Stimulated activated naive CD8-positive, alpha-beta T cell treated with anti-CD3 and anti-CD28 coated beads, Interleukin-15, Interleukin-2, amounts not matched to agents 100 ng/mL and 50 ng/mL, for 24 hours (primary cell): ENCODE data around the gene GAREM1.
"Not testable (repeated sequence)": the region's sequence is repeated elsewhere in the genome, so short reads cannot be mapped to it uniquely, and the experiment has no call there.

Experiments
- H3K27ac Mint-ChIP-seq: one replicate; pipeline ENCODE4 v1.8.0; 2021; ENCODE audit warnings: mild to moderate bottlenecking, mixed read lengths
- H3K27me3 Mint-ChIP-seq: one replicate; pipeline ENCODE4 v1.8.0; 2021; ENCODE audit warnings: mixed read lengths
- H3K36me3 Mint-ChIP-seq: one replicate; pipeline ENCODE4 v1.8.0; 2021; ENCODE audit warnings: low read depth, mixed read lengths
- H3K4me1 Mint-ChIP-seq: one replicate; pipeline ENCODE4 v1.8.0; 2021; ENCODE audit warnings: low read depth, mixed read lengths
- H3K4me3 Mint-ChIP-seq: one replicate; pipeline ENCODE4 v1.8.0; 2021; ENCODE audit warnings: mild to moderate bottlenecking, mixed read lengths
- H3K9me3 Mint-ChIP-seq: one replicate; pipeline ENCODE4 v1.8.0; 2021; ENCODE audit warnings: mixed read lengths

GAREM1 gene

DNA sequence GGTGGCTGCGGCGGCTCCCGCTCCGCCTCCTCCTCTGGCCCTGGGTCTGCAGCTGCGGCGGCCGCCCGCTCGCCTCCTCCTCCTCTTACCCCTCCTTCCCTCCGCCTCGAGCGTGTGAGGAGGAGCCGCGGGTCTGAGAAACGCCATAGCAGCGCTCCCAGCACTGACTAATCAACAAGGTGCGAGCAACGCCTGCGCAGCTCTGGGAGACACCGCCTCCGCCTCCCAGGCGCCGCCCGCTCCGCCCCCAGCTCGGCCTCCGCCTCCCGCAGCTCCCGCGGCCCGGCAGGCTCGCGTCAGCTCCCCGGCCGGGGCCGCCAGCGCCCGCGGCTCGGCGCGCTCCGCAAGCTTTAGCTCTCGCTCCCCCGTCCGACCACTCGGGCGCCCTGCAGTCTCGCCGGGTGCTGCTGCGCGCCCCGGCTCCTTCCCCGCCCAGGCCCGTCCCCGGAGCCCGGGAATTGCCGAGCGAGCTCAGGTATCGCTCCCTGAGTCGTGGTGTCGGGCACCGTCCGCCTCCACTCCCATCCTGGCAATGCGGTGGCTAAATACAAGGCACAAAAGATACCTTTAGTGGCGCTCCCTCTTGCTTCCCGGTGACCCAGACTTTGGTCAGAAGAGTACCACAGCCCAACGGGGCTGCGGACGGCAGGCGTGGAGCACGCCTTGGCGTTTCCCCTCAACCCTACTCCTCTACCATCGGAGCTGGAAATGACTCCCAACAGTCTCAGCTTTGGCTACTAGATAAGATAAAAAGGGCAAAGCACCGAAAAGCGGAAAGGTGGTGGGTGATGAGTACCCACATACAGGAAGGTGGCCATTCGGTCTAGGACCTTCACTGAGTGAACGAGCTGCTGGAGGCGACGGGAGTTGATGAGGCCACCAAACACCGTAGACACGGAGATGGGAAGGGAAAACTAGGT, at the start of gene GAREM1:
TSS of gene GAREM1 (minus strand) at position 169 of the 920 bp plus-strand sequence. CDS start 454 bp downstream, outside the sequence.
- peaks cover 26% of the 10 kb centered on the region for H3K4me1 Mint-ChIP-seq
- no peaks in the 10 kb centered on the region for H3K36me3 Mint-ChIP-seq
- peaks cover 69% of the 10 kb centered on the region for H3K27me3 Mint-ChIP-seq
- H3K27ac Mint-ChIP-seq = no peak within 1 kb of the TSS
- H3K4me3 Mint-ChIP-seq = peak within 1 kb of the TSS; percentile 75
- H3K9me3 Mint-ChIP-seq = no peaks in the 10 kb centered on the region

DNA sequence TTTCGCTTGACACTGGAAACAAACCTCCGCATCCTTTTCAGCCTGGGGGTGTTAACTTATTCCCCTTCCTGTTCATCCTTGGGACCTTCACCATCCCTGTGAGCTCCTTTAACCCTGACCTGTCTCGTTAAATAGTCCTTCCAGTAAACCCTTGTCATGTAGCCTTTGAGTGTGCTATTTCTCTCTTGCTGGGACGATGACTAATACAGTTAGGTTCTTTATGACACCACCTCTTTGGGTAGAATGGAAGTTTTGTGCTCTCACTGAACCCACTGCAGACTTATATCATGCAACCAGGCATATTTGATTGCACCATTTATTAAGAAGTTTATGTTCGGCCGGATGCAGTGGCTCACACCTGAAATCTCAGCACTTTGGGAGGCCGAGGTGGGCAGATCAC, 40.5 kb upstream of the GAREM1 start:
- Mint-ChIP-seq H3K27me3 (peaks cover 11% of the 10 kb centered on the region), H3K27ac (no peak overlapping the region), H3K4me1 (no peaks in the 10 kb centered on the region), H3K9me3 (no peaks in the 10 kb centered on the region), H3K4me3 (no peak overlapping the region), H3K36me3 (no peaks in the 10 kb centered on the region)

DNA sequence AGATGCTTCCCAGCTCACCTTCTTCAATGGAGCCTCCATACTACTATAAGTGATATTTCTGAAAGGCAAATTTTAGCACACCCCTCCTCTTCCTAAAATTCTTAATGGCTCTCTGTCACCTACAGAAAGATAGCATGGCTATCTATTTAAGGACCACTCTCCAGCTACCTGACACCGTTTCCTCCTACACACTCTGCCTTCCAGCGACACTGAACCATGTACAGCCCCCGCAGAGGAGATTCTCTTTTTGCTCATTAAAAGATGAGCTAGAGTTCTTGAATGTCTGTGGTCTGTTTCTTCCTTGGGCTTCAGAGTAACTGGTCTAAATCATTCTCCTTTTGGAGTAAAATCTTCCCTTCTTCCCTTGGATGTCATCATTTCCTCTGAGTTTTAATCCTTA, 38.4 kb upstream of the GAREM1 start:
- H3K4me1 Mint-ChIP-seq = no peaks in the 10 kb centered on the region
- H3K27ac Mint-ChIP-seq = no peak overlapping the region
- no peaks in the 10 kb centered on the region for H3K9me3 Mint-ChIP-seq
- H3K27me3 Mint-ChIP-seq = peaks cover 10% of the 10 kb centered on the region
- H3K36me3 Mint-ChIP-seq = no peaks in the 10 kb centered on the region
- H3K4me3 Mint-ChIP-seq = no peak overlapping the region

DNA sequence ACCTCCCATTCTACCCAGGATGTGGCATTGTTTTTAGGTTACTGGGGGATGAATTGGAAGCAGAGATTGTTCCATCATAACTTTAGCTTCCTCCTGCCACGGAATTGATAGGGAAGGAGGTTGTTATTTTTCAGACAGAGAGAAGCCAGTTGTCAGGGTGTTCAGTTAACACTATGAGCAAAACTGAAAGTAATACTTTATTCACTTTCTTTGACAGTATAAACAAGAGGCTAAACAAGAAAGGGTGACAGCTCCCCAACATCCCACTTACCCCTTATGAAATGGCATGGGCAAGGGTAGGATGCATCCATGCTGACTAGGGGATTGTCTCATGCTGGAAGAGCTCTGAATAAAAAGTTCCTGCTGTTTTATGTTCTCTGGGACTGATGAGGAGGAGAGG, 36.4 kb upstream of the GAREM1 start:
- H3K4me1 Mint-ChIP-seq = no peaks in the 10 kb centered on the region
- no peak overlapping the region for H3K4me3 Mint-ChIP-seq
- H3K9me3 Mint-ChIP-seq = no peaks in the 10 kb centered on the region
- H3K27me3 Mint-ChIP-seq = peaks cover 13% of the 10 kb centered on the region
- no peaks in the 10 kb centered on the region for H3K36me3 Mint-ChIP-seq
- no peak overlapping the region for H3K27ac Mint-ChIP-seq

DNA sequence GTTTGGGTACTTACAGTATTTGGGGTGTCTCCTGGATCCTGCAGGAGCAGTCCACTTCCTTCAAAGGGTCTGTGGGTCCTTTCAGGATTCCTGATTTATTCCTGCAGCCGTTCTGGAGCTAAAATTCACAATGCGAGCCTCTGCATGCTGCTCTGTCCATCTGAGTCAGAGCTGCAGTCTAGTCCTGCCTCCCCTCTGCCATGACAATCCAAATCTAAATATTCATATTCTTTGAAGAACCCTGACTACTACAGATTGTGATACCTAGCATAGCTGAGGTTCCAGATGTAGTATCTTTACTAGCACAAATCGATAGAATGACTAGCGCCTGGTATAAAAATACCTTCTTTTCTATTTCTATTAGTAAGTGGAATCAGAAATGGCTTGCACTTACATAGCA, 31.3 kb upstream of the GAREM1 start:
- Mint-ChIP-seq H3K9me3 (no peaks in the 10 kb centered on the region), H3K27ac (no peak overlapping the region), H3K4me1 (no peaks in the 10 kb centered on the region), H3K4me3 (no peak overlapping the region), H3K27me3 (peaks cover 33% of the 10 kb centered on the region), H3K36me3 (no peaks in the 10 kb centered on the region)

DNA sequence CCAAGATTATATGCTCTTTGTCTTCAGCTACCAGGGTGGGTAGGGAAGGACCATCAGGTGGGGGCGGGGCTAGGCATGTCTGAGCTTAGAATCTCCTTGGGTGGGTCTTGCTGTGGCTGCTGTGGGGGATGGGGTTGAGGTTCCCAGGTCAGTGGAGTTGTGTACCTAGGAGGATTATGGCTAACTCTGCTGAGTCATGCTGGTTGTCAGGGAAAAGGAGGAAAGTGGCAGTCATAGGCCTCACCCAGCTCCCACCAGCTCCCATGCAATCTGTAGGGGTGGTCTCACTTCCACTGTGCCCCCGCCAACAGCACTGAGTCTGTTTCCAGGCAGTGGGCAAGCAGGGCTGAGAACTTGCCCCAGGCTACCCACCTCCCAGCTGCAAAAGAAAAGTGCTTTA, 30.6 kb upstream of the GAREM1 start:
- H3K27ac Mint-ChIP-seq, H3K4me3 Mint-ChIP-seq, H3K36me3 Mint-ChIP-seq, H3K4me1 Mint-ChIP-seq, H3K9me3 Mint-ChIP-seq: not testable (repeated sequence)
- peaks cover 37% of the 10 kb centered on the region for H3K27me3 Mint-ChIP-seq

DNA sequence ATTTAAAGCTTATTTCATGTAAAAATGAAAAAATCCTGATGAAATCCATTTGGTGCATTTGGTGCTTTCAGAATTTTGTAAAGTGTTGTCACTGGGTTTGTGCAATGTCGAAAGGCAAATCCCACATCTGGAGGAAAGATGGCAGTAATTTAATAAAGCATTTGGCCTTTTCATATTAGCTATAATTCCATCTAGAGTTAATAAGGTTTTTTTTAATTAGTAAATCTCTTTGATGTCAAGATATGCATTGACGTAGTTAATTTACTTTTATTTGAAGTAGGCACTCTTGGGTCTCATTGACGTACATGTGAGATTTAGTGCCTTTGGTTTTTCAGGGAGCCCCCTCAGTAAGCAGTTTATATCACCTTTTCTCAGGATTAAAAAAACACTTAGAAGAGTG, 12.3 kb upstream of the GAREM1 start:
- Mint-ChIP-seq H3K4me3 (no peak overlapping the region), H3K9me3 (no peaks in the 10 kb centered on the region), H3K36me3 (no peaks in the 10 kb centered on the region), H3K27ac (no peak overlapping the region), H3K27me3 (peaks cover 54% of the 10 kb centered on the region), H3K4me1 (no peaks in the 10 kb centered on the region)

DNA sequence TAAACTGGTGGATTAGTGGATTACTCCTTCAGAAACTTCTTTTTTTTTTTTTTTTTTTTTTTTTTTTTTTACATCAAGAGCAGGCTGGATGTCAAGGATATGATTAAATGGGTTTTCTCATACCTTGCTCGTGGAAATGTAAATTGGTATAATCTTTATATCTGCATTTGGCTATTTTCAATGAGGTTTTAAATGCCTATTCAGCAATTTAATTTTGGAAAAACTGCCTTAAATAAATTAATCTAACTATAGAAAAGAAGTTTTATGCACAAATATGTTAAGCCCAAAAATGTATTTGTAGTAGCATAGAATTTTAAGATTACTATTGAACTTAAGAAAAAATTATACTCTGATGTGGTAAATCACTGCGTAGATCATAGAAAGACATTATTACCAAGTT, 11.4 kb upstream of the GAREM1 start:
- no peak overlapping the region for H3K27ac Mint-ChIP-seq
- H3K9me3 Mint-ChIP-seq = no peaks in the 10 kb centered on the region
- no peaks in the 10 kb centered on the region for H3K4me1 Mint-ChIP-seq
- no peaks in the 10 kb centered on the region for H3K36me3 Mint-ChIP-seq
- no peak overlapping the region for H3K4me3 Mint-ChIP-seq
- H3K27me3 Mint-ChIP-seq = peaks cover 54% of the 10 kb centered on the region

DNA sequence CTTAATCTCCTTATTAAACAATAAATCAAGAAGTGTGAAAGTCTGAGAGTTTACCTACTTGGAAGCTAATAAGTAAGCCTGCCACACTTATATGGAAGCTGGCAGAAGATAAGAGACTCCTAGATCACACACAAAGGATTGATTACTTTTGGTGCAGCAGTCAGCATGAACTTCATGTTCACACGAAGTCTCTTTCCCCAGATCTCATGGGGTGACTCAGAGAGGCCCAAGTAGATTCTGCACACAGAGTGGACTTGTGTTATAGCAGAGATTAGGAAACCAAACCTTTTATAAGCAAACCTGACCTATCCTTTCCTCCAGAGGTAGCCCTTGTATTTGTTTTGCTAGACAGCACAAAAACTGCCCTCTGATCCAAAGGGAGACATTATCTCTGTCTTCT, 9.9 kb upstream of the GAREM1 start:
- Mint-ChIP-seq H3K36me3 (no peaks in the 10 kb centered on the region), H3K27me3 (peaks cover 49% of the 10 kb centered on the region), H3K4me1 (no peaks in the 10 kb centered on the region), H3K27ac (no peak overlapping the region), H3K9me3 (no peaks in the 10 kb centered on the region), H3K4me3 (no peak overlapping the region)

DNA sequence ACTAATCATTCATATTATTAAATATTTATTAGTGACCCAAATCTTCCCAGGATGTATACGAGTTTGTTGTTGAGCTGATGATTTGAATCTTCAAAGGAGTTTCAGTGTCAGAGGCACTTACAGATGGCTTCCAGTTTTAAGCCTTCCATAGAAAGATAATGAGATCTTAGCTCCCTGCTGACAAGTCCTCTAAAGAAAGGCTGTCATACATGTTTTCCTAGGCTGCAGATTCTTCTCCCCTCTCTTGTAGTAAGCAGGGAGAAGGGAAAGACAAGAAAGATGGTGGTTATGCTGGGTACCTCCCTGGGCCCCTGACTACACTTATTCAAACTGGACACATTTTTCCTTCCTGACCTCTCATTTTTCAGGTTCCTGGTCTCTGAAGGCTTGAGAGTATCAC, 8.1 kb upstream of the GAREM1 start:
- H3K27me3 Mint-ChIP-seq = peaks cover 52% of the 10 kb centered on the region
- no peak overlapping the region for H3K4me3 Mint-ChIP-seq
- no peak overlapping the region for H3K27ac Mint-ChIP-seq
- no peaks in the 10 kb centered on the region for H3K36me3 Mint-ChIP-seq
- no peaks in the 10 kb centered on the region for H3K9me3 Mint-ChIP-seq
- H3K4me1 Mint-ChIP-seq = no peaks in the 10 kb centered on the region

DNA sequence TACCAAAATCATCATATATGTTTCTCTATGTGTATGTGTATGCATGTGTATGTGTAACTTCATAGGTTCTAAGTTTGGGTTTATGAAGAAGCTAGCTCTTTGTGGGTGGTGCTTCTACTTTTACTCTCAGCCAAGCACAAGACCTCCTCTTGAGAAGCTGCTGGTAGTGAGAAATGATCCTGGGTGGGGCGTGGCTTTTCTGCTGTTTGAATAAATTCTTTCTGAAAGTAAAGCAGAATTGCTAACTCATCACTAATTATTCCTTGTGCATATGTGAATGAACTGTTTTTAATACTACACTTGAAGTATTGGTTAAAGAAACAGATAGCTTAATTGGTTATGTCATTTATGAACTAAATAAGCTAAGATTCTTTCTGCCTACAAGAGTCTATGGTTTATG, 7.6 kb upstream of the GAREM1 start:
- no peaks in the 10 kb centered on the region for H3K4me1 Mint-ChIP-seq
- H3K9me3 Mint-ChIP-seq = no peaks in the 10 kb centered on the region
- no peak overlapping the region for H3K4me3 Mint-ChIP-seq
- H3K27me3 Mint-ChIP-seq = peaks cover 52% of the 10 kb centered on the region
- H3K27ac Mint-ChIP-seq = no peak overlapping the region
- H3K36me3 Mint-ChIP-seq = no peaks in the 10 kb centered on the region

DNA sequence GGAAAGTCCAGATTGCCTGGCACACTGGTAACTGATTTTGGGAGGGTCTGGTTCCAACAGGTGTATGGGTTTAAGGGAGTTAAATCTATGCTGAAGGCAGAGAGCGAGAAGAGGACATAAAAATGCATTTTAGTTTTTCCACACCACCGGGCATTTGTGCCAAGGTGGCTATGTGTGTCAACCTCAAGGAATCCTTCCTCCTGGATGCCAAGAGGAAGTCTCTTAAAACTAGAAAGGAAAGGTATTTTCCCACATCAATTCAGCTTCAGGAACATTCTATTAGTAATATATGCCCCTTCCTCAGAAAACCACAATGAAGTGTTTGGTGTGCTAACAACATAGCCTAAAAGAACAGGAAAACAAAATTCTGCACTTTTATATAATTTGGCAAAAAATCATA, 5.4 kb upstream of the GAREM1 start:
- Mint-ChIP-seq H3K27ac (no peak overlapping the region), H3K36me3 (no peaks in the 10 kb centered on the region), H3K27me3 (peaks cover 57% of the 10 kb centered on the region), H3K4me1 (peaks cover 8% of the 10 kb centered on the region), H3K4me3 (no peak overlapping the region), H3K9me3 (no peaks in the 10 kb centered on the region)

DNA sequence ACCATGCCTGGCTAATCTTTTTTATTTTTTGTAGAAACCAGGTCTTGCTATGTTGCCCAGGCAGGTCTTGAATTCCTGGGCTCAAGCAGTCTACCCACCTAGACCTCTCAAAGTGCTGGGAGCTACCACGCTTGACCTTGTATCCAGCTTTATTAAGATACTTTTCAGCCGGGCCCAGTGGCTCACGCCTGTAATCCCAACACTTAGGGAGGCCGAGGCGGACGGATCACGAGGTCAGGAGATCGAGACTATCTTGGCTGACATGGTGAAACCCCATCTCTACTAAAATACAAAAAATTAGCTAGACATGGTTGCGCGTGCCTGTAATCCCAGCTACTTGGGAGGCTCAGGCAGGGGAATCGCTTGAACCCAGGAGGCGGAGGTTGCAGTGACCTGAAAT, 4.4 kb upstream of the GAREM1 start:
- peaks cover 51% of the 10 kb centered on the region for H3K27me3 Mint-ChIP-seq

DNA sequence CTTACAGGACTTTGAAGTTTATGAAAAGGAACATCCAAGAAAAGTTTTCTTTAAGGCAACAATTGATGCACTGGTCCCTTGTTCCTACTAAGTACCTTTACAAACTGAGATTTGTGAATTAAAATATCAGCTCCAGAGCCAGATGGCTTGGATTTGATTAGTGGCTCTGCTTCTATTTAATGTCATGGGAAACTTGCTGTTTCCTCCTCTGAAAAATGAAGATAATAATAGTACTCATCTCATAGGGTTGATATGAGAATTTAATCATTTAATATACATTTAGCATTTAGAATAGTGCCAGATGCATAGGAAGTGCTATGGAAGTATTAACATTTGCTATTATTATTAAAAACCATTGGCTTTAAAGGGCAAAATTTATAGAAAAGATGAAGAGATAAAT, 2.6 kb upstream of the GAREM1 start:
- Mint-ChIP-seq H3K27ac (no peak overlapping the region), H3K36me3 (no peaks in the 10 kb centered on the region), H3K9me3 (no peaks in the 10 kb centered on the region), H3K4me3 (no peak overlapping the region), H3K4me1 (peaks cover 26% of the 10 kb centered on the region), H3K27me3 (peaks cover 53% of the 10 kb centered on the region)

More for the DNA sequence above, 4.4 kb upstream of the GAREM1 start:
- H3K36me3 Mint-ChIP-seq, H3K4me3 Mint-ChIP-seq, H3K27ac Mint-ChIP-seq, H3K9me3 Mint-ChIP-seq: not testable (repeated sequence)
- peaks cover 13% of the 10 kb centered on the region for H3K4me1 Mint-ChIP-seq

DNA sequence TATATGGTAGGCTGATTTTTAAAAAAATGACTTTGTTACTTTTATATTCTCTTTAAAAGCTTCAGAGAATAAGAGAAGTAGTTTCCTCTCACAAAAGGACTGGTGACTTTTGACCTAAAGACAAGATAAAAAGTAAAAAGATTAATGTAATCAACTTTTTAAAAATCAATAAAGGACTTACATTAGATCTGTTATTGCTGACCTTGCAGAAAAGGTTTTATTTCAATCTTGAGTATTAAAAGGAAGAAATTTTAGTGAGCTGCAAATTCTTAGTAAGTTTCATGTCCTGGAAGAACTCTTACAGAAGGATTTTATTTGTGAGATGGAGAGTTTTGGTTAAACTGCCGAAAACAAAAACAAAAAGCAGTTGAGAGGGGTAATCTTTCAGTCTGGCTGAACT, 2.2 kb upstream of the GAREM1 start:
- peaks cover 26% of the 10 kb centered on the region for H3K4me1 Mint-ChIP-seq
- peaks cover 58% of the 10 kb centered on the region for H3K27me3 Mint-ChIP-seq
- H3K36me3 Mint-ChIP-seq = no peaks in the 10 kb centered on the region
- no peaks in the 10 kb centered on the region for H3K9me3 Mint-ChIP-seq
- no peak overlapping the region for H3K4me3 Mint-ChIP-seq
- no peak overlapping the region for H3K27ac Mint-ChIP-seq

DNA sequence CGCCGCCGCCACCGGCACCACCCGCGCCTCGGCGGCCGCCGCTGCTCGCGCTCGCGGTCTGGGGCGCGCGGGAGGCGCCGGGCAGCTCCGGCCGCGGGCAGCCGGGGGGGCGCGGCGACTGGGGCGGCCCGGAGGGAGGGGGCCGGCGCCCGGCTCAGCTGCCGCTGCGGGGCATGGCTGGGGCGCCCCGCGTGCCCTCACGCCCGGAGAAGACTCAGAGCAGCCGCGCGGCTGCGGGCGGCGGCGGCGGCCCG, 295 bp downstream of the GAREM1 start:
- peak overlapping the region; percentile 51 for H3K4me3 Mint-ChIP-seq
- H3K4me1 Mint-ChIP-seq = peaks cover 26% of the 10 kb centered on the region
- no peaks in the 10 kb centered on the region for H3K36me3 Mint-ChIP-seq
- H3K27ac Mint-ChIP-seq = no peak overlapping the region
- H3K9me3 Mint-ChIP-seq = no peaks in the 10 kb centered on the region
- peaks cover 69% of the 10 kb centered on the region for H3K27me3 Mint-ChIP-seq
